GM21367 (cell line): ENCODE data around the gene CLECL1.
"Not testable (repeated sequence)": the region's sequence is repeated elsewhere in the genome, so short reads cannot be mapped to it uniquely, and the experiment has no call there.

Source experiments
- ATAC-seq: cut with Tn5 transposase; IDR thresholded peaks from one replicate; pipeline ENCODE4 v1.9.1; 2021; ENCODE audit not compliant: unreplicated experiment

CLECL1 gene

GRCh38 chr12:9699269-9699897 is 33.5 kb downstream of the CLECL1 start:
- ATAC-seq = no peak

GRCh38 chr12:9698681-9699080 is 34.2 kb downstream of the CLECL1 start:
- no peak for ATAC-seq

GRCh38 chr12:9697619-9698018 is 35.3 kb downstream of the CLECL1 start:
- ATAC-seq = no peak

- ATAC-seq = not testable (repeated sequence)
These were observed 37.2 kb downstream of the CLECL1 start for GRCh38 chr12:9695661-9696060.

- ATAC-seq = not testable (repeated sequence)
These were observed 37.7 kb downstream of the CLECL1 start for GRCh38 chr12:9695150-9695549.

GRCh38 chr12:9694241-9694640 is 38.7 kb downstream of the CLECL1 start:
- no peak for ATAC-seq

- no peak for ATAC-seq
These were observed 40.0 kb downstream of the CLECL1 start for GRCh38 chr12:9692909-9693308.

- no peak for ATAC-seq
These were observed 45.7 kb downstream of the CLECL1 start for GRCh38 chr12:9687228-9687627.

- ATAC-seq = no peak
These were observed 47.0 kb downstream of the CLECL1 start for GRCh38 chr12:9685915-9686314.

GRCh38 chr12:9685366-9685765 is 47.5 kb downstream of the CLECL1 start:
- not testable (repeated sequence) for ATAC-seq

- ATAC-seq = not testable (repeated sequence)
These were observed 49.9 kb downstream of the CLECL1 start for GRCh38 chr12:9682949-9683348.

GRCh38 chr12:9682508-9682907 is 50.4 kb downstream of the CLECL1 start:
- ATAC-seq = not testable (repeated sequence)

GRCh38 chr12:9674226-9674590 is 58.7 kb downstream of the CLECL1 start:
- ATAC-seq = no peak

- no peak for ATAC-seq
These were observed 59.3 kb downstream of the CLECL1 start for GRCh38 chr12:9673404-9674225.
